ENCODE results near the gene FXYD5. TPM values are rescaled to one million over a fixed set of nuclear protein-coding genes. Genes with fewer than 3 reads are reported as not detected.

Gene FXYD5
- total RNA-seq, 1 experiment from 2014 or later = 100 TPM

GRCh38 chr19:35136231-35136630, 18.3 kb upstream of the FXYD5 start:
- no peaks in the 10 kb centered on the region for H3K9me3 ChIP-seq (ENCODE audit: control insufficient read depth, low read depth, low read length)
- no peak overlapping the region for H3K23ac ChIP-seq (ENCODE audit: insufficient read length, low read depth, low read length)
- DNase-seq = no peak
- H3K9ac ChIP-seq (ENCODE audit: extremely low read depth, insufficient read length, low read length) = no peak overlapping the region
- Mint-ChIP-seq H3K4me3 (no peak overlapping the region), H3K36me3 (ENCODE audit: insufficient read depth in 1 of 3, low read depth in 3 of 3) (peaks cover 0 to 3% (median 0%) of the 10 kb centered on the region in 3 experiments; a peak in 1 of 7 replicates), H3K4me1 (peaks cover 23 to 36% of the 10 kb centered on the region in 2 experiments), H3K9me3 (no peaks in the 10 kb centered on the region; a peak in 1 of 5 replicates), H3K27me3 (ENCODE audit: low read depth) (peaks cover 26% of the 10 kb centered on the region), H3K27ac (no peak overlapping the region)
- no peak overlapping the region for H3K14ac ChIP-seq (ENCODE audit: insufficient read depth, low read length)
- TF ChIP-seq CTCF (conservative IDR thresholded peaks at IDR 0.05) = no peak
- peaks cover 2% of the 10 kb centered on the region; the same call in 1 of the 2 replicates for H3K4me1 ChIP-seq (ENCODE audit: insufficient read depth, low read length)
- H2BK15ac ChIP-seq (ENCODE audit: low read depth, low read length) = no peak overlapping the region
- H3K56ac ChIP-seq (ENCODE audit: insufficient read length, low read depth, low read length) = no peak overlapping the region
- H2BK12ac ChIP-seq (ENCODE audit: insufficient read length, low read depth, low read length) = no peak overlapping the region
- no peak overlapping the region for H2BK5ac ChIP-seq (ENCODE audit: insufficient read length, low read length)
- H2AFZ ChIP-seq (ENCODE audit: low read length) = no peak overlapping the region
- no peaks in the 10 kb centered on the region; the same call in 1 of the 2 replicates for H3K27me3 ChIP-seq (ENCODE audit: insufficient read depth, low read length)
- no peak overlapping the region for H2AK5ac ChIP-seq (ENCODE audit: insufficient read length, low read length)
- H3K4ac ChIP-seq (ENCODE audit: low read depth, low read length) = no peak overlapping the region
- no peaks in the 10 kb centered on the region for H3K79me2 ChIP-seq (ENCODE audit: insufficient read depth, low read length)
- H3K4me2 ChIP-seq (ENCODE audit: insufficient read depth, insufficient read length, low read length) = no peak overlapping the region
- H3T11ph ChIP-seq (ENCODE audit: low read length) = no peak overlapping the region
- no peak overlapping the region for H4K5ac ChIP-seq (ENCODE audit: insufficient read length, low read depth, low read length)
- H4K91ac ChIP-seq (ENCODE audit: insufficient read length, low read depth, low read length) = no peak overlapping the region
- peaks cover 3% of the 10 kb centered on the region for H3K23me2 ChIP-seq (ENCODE audit: insufficient read length, low read depth, low read length, poor library complexity, severe bottlenecking)
- no peaks in the 10 kb centered on the region for H4K20me1 ChIP-seq (ENCODE audit: control insufficient read depth, insufficient read depth, insufficient read length)
- H3K27ac ChIP-seq (ENCODE audit: insufficient read length, low read depth, low read length) = no peak overlapping the region
- H2BK20ac ChIP-seq (ENCODE audit: low read depth, low read length, poor library complexity, severe bottlenecking) = no peak overlapping the region
- H2BK120ac ChIP-seq (ENCODE audit: low read depth, low read length, poor library complexity, severe bottlenecking) = no peak overlapping the region
- H4K8ac ChIP-seq (replicated peaks; ENCODE audit: insufficient read length, low read depth, low read length) = no peak overlapping the region
- no CpG with 5 or more reads among the region's 11 CpGs for WGBS (ENCODE audit: extremely low coverage, insufficient read length, low lambda C conversion rate)
- H3K18ac ChIP-seq (ENCODE audit: insufficient read length, low read depth, low read length) = no peak overlapping the region
- no peaks in the 10 kb centered on the region for H3K79me1 ChIP-seq (ENCODE audit: insufficient read depth, low read depth, low read length, poor library complexity, severe bottlenecking)
